BLaER1 (cell line): ENCODE measurements around the gene CCDC85C.

Source experiments
- H3K27ac ChIP-seq: shearing (Covaris generic); formaldehyde crosslinking; 2 replicates; pipeline ENCODE4 v1.8.1; 2022
- H3K27me3 ChIP-seq: shearing (Covaris generic); formaldehyde crosslinking; 2 replicates; pipeline ENCODE4 v1.8.1; 2022
- H3K36me3 ChIP-seq: shearing (Covaris generic); formaldehyde crosslinking; 2 replicates; pipeline ENCODE4 v1.8.1; 2022
- H3K4me1 ChIP-seq: shearing (Covaris generic); formaldehyde crosslinking; 2 replicates; pipeline ENCODE4 v1.8.1; 2022
- H3K4me2 ChIP-seq: shearing (Covaris generic); formaldehyde crosslinking; 2 replicates; pipeline ENCODE4 v1.8.1; 2022
- H3K4me3 ChIP-seq: shearing (Covaris generic); formaldehyde crosslinking; 2 replicates; pipeline ENCODE4 v1.8.1; 2022
- H3K9ac ChIP-seq: shearing (Covaris generic); formaldehyde crosslinking; 2 replicates; pipeline ENCODE4 v1.8.1; 2022
- H3K9me3 ChIP-seq: shearing (Covaris generic); formaldehyde crosslinking; 2 replicates; pipeline ENCODE4 v1.8.1; 2022
- H4K20me1 ChIP-seq: shearing (Covaris generic); formaldehyde crosslinking; 2 replicates; pipeline ENCODE4 v1.8.1; 2022
- Cebpa-rat ChIP-seq: shearing (Covaris generic); IDR thresholded peaks from 2 replicates; pipeline ENCODE4 v1.8.1; 2022

Gene CCDC85C

GRCh38 chr14:99574099-99574880 lies 29.7 kb downstream of the CCDC85C start:
- no peaks in the 10 kb centered on the region for H3K36me3 ChIP-seq
- H3K27me3 ChIP-seq = no peaks in the 10 kb centered on the region
- no peak for TF ChIP-seq Cebpa-rat
- H3K4me1 ChIP-seq = peaks cover 88% of the 10 kb centered on the region
- no peak overlapping the region for H3K4me3 ChIP-seq
- no peaks in the 10 kb centered on the region for H3K9me3 ChIP-seq
- H3K9ac ChIP-seq = peak overlapping the region; percentile 45
- H3K27ac ChIP-seq = peak overlapping the region; percentile 83
- H4K20me1 ChIP-seq = peaks cover 97% of the 10 kb centered on the region
- peak overlapping the region; percentile 84 for H3K4me2 ChIP-seq

GRCh38 chr14:99573436-99574098 lies 30.4 kb downstream of the CCDC85C start:
- Histone ChIP-seq H3K9me3 (no peaks in the 10 kb centered on the region), H3K4me2 (peak overlapping the region; percentile 84), H3K4me3 (peak overlapping the region; percentile 14; the same call in 1 of the 2 replicates), H4K20me1 (peaks cover 97% of the 10 kb centered on the region), H3K27ac (peak overlapping the region; percentile 83), H3K27me3 (no peaks in the 10 kb centered on the region), H3K4me1 (peaks cover 88% of the 10 kb centered on the region), H3K9ac (peak overlapping the region; percentile 45), H3K36me3 (no peaks in the 10 kb centered on the region)
- TF ChIP-seq Cebpa-rat = no peak

GRCh38 chr14:99573000-99573330 lies 31.0 kb downstream of the CCDC85C start:
- peaks cover 98% of the 10 kb centered on the region for H4K20me1 ChIP-seq
- H3K27me3 ChIP-seq = no peaks in the 10 kb centered on the region
- H3K36me3 ChIP-seq = no peaks in the 10 kb centered on the region
- peaks cover 90% of the 10 kb centered on the region for H3K4me1 ChIP-seq
- H3K27ac ChIP-seq = peak overlapping the region; percentile 83
- peak overlapping the region; percentile 14 for H3K4me3 ChIP-seq
- TF ChIP-seq Cebpa-rat = no peak
- peak overlapping the region; percentile 84 for H3K4me2 ChIP-seq
- peak overlapping the region; percentile 45 for H3K9ac ChIP-seq
- H3K9me3 ChIP-seq = no peaks in the 10 kb centered on the region

GRCh38 chr14:99572173-99572999 lies 31.6 kb downstream of the CCDC85C start:
- no peaks in the 10 kb centered on the region for H3K27me3 ChIP-seq
- peaks cover 96% of the 10 kb centered on the region for H3K4me1 ChIP-seq
- H3K9me3 ChIP-seq = no peaks in the 10 kb centered on the region
- peak overlapping the region; percentile 84 for H3K4me2 ChIP-seq
- H3K9ac ChIP-seq = peak overlapping the region; percentile 45
- no peak for TF ChIP-seq Cebpa-rat
- peak overlapping the region; percentile 14 for H3K4me3 ChIP-seq
- H4K20me1 ChIP-seq = peaks cover 98% of the 10 kb centered on the region
- H3K36me3 ChIP-seq = no peaks in the 10 kb centered on the region
- H3K27ac ChIP-seq = peak overlapping the region; percentile 83

GRCh38 chr14:99571303-99571986 lies 32.6 kb downstream of the CCDC85C start:
- Histone ChIP-seq H4K20me1 (peaks cover 100% of the 10 kb centered on the region), H3K4me3 (no peak overlapping the region), H3K27ac (peak overlapping the region; percentile 83), H3K4me1 (peaks cover 100% of the 10 kb centered on the region), H3K4me2 (peak overlapping the region; percentile 84), H3K9me3 (no peaks in the 10 kb centered on the region), H3K9ac (peak overlapping the region; percentile 63), H3K36me3 (no peaks in the 10 kb centered on the region), H3K27me3 (no peaks in the 10 kb centered on the region)
- no peak for TF ChIP-seq Cebpa-rat

- Histone ChIP-seq H3K4me2 (peak overlapping the region; percentile 84), H3K36me3 (no peaks in the 10 kb centered on the region), H4K20me1 (peaks cover 100% of the 10 kb centered on the region), H3K9me3 (no peaks in the 10 kb centered on the region), H3K4me1 (peaks cover 100% of the 10 kb centered on the region), H3K27me3 (no peaks in the 10 kb centered on the region), H3K4me3 (no peak overlapping the region), H3K9ac (peak overlapping the region; percentile 63), H3K27ac (peak overlapping the region; percentile 83)
- TF ChIP-seq Cebpa-rat = no peak
Observed at GRCh38 chr14:99570544-99571302, 33.3 kb downstream of the CCDC85C start.

- Histone ChIP-seq H4K20me1 (peaks cover 100% of the 10 kb centered on the region), H3K4me2 (peak overlapping the region; percentile 84), H3K27ac (peak overlapping the region; percentile 83), H3K4me3 (no peak overlapping the region), H3K9ac (peak overlapping the region; percentile 63; the same call in 1 of the 2 replicates), H3K4me1 (peaks cover 100% of the 10 kb centered on the region), H3K27me3 (no peaks in the 10 kb centered on the region), H3K9me3 (no peaks in the 10 kb centered on the region), H3K36me3 (no peaks in the 10 kb centered on the region)
- TF ChIP-seq Cebpa-rat = no peak
Observed at GRCh38 chr14:99569725-99570543, 34.1 kb downstream of the CCDC85C start.
